MM.1S (cell line): ENCODE measurements around the gene TM9SF2.

Experiments
- DNase-seq: peaks from one replicate; pipeline ENCODE4 v3.0.0-alpha.2; 2015
- H2AFZ ChIP-seq: fragments of 300-600 bp; sonication (generic); 2 replicates; pipeline ENCODE4 v1.6.0; 2016; ENCODE audit warnings: antibody characterized with exemption, low read length
- H3F3A ChIP-seq: fragments of 300-600 bp; sonication (generic); 2 replicates; pipeline ENCODE4 v1.6.1; 2016; ENCODE audit warnings: mild to moderate bottlenecking, antibody characterized with exemption, low read length, moderate library complexity, mixed read lengths; ENCODE audit not compliant: insufficient read depth
- H3K27ac ChIP-seq: fragments of 300-600 bp; sonication (generic); 2 replicates; pipeline ENCODE4 v1.5.1; 2016; ENCODE audit warnings: mild to moderate bottlenecking, low read length
- H3K27me3 ChIP-seq: fragments of 300-600 bp; sonication (generic); replicated peaks from 2 replicates; pipeline ENCODE4 v1.6.0; 2016; ENCODE audit warnings: low read length; ENCODE audit not compliant: insufficient read depth
- H3K36me3 ChIP-seq: fragments of 300-600 bp; sonication (generic); replicated peaks from 2 replicates; pipeline ENCODE4 v1.6.1; 2016; ENCODE audit warnings: mild to moderate bottlenecking, low read length, mixed read lengths; ENCODE audit not compliant: insufficient read depth
- H3K4me1 ChIP-seq: fragments of 300-600 bp; sonication (generic); 2 replicates; pipeline ENCODE4 v1.6.1; 2016; ENCODE audit warnings: low read length, mixed read lengths
- H3K4me2 ChIP-seq: fragments of 300-600 bp; sonication (generic); 2 replicates; pipeline ENCODE4 v1.6.0; 2016; ENCODE audit warnings: low read depth, low read length
- H3K4me3 ChIP-seq: fragments of 300-600 bp; sonication (generic); 2 replicates; pipeline ENCODE4 v1.5.1; 2016; ENCODE audit warnings: low read length, mixed read lengths
- H3K79me2 ChIP-seq: fragments of 300-600 bp; sonication (generic); 2 replicates; pipeline ENCODE4 v1.6.1; 2016; ENCODE audit warnings: mixed run types, low read length, mixed read lengths
- H3K9ac ChIP-seq: fragments of 300-600 bp; sonication (generic); 2 replicates; pipeline ENCODE4 v1.6.1; 2016; ENCODE audit warnings: low read length, mixed read lengths
- H3K9me2 ChIP-seq: fragments of 300-600 bp; sonication (generic); replicated peaks from 2 replicates; pipeline ENCODE4 v1.6.1; 2016; ENCODE audit warnings: mild to moderate bottlenecking, low read length, mixed read lengths; ENCODE audit not compliant: insufficient read depth
- H3K9me3 ChIP-seq: fragments of 300-600 bp; sonication (generic); replicated peaks from 2 replicates; pipeline ENCODE4 v1.6.1; 2016; ENCODE audit warnings: mild to moderate bottlenecking, low read length, mixed read lengths; ENCODE audit not compliant: insufficient read depth
- H4K20me1 ChIP-seq: fragments of 300-600 bp; sonication (generic); 2 replicates; pipeline ENCODE4 v1.6.1; 2016; ENCODE audit warnings: mild to moderate bottlenecking, low read length, moderate library complexity, mixed read lengths; ENCODE audit not compliant: insufficient read depth
- EZH2 ChIP-seq: fragments of 300-600 bp; sonication (generic); optimal IDR thresholded peaks from 2 replicates; pipeline ENCODE3; 2017; ENCODE audit warnings: low read depth, mild to moderate bottlenecking, antibody characterized with exemption, low read length, mixed read lengths
- EZH2phosphoT487 ChIP-seq: fragments of 300-600 bp; sonication (generic); IDR thresholded peaks from 2 replicates; pipeline ENCODE4 v1.6.1; 2018; ENCODE audit warnings: antibody characterized with exemption, low read length
- TF ChIP-seq, protein P1 (sequence below): fragments of 300-600 bp; sonication (generic); IDR thresholded peaks from 2 replicates; pipeline ENCODE4 v1.5.1; 2016; ENCODE audit warnings: antibody characterized with exemption, low read length, mixed read lengths

TM9SF2 gene

DNA sequence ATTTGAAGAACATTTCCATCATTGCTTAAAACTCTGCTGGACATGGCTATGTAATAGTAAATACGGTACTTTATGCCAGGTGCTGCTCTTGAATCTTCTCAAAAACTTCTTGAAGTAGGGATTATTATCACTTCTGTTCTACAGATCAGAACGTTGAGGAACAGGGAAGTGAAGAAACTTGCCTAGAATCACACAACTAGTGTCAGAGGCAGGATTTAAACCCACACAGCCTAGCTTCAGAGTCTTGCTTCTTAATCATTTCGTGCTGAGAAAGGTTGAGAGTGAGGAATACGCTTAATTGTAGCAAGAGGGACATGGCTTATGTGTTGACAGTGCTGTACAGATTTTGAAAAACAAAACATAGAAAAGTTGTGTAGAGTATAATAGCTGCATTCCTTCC lies 13.5 kb downstream of the TM9SF2 start:
- Histone ChIP-seq H4K20me1 (peaks cover 26% of the 10 kb centered on the region), H3K4me2 (no peak overlapping the region), H3K27ac (no peak overlapping the region), H3K9me2 (no peaks in the 10 kb centered on the region), H3K36me3 (peaks cover 3% of the 10 kb centered on the region; the same call in 1 of the 2 replicates), H3K9ac (no peak overlapping the region), H3K9me3 (no peaks in the 10 kb centered on the region), H3K79me2 (peaks cover 81% of the 10 kb centered on the region), H3K27me3 (no peaks in the 10 kb centered on the region), H2AFZ (no peak overlapping the region), H3K4me3 (no peak overlapping the region), H3F3A (no peaks in the 10 kb centered on the region), H3K4me1 (no peaks in the 10 kb centered on the region)
- TF ChIP-seq EZH2: no peak
- TF ChIP-seq, protein P1, sequence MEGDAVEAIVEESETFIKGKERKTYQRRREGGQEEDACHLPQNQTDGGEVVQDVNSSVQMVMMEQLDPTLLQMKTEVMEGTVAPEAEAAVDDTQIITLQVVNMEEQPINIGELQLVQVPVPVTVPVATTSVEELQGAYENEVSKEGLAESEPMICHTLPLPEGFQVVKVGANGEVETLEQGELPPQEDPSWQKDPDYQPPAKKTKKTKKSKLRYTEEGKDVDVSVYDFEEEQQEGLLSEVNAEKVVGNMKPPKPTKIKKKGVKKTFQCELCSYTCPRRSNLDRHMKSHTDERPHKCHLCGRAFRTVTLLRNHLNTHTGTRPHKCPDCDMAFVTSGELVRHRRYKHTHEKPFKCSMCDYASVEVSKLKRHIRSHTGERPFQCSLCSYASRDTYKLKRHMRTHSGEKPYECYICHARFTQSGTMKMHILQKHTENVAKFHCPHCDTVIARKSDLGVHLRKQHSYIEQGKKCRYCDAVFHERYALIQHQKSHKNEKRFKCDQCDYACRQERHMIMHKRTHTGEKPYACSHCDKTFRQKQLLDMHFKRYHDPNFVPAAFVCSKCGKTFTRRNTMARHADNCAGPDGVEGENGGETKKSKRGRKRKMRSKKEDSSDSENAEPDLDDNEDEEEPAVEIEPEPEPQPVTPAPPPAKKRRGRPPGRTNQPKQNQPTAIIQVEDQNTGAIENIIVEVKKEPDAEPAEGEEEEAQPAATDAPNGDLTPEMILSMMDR: no peak
- TF ChIP-seq EZH2phosphoT487: no peak
- DNase-seq: no peak

GRCh38 chr13:99516153-99516929 lies 15.1 kb downstream of the TM9SF2 start:
- Histone ChIP-seq H3K9me3 (no peaks in the 10 kb centered on the region), H3K36me3 (peaks cover 3% of the 10 kb centered on the region; the same call in 1 of the 2 replicates), H2AFZ (no peak overlapping the region), H3K4me1 (no peaks in the 10 kb centered on the region), H4K20me1 (peaks cover 22% of the 10 kb centered on the region), H3K79me2 (peaks cover 66% of the 10 kb centered on the region), H3F3A (no peaks in the 10 kb centered on the region), H3K4me3 (no peak overlapping the region), H3K9me2 (no peaks in the 10 kb centered on the region), H3K9ac (no peak overlapping the region), H3K27ac (no peak overlapping the region), H3K27me3 (no peaks in the 10 kb centered on the region), H3K4me2 (no peak overlapping the region)
- no peak for TF ChIP-seq EZH2phosphoT487
- no peak for TF ChIP-seq EZH2
- TF ChIP-seq, protein P1: no peak
- DNase-seq: no peak

- no peaks in the 10 kb centered on the region for H3F3A ChIP-seq
- peaks cover 54% of the 10 kb centered on the region for H3K79me2 ChIP-seq
- no peak overlapping the region for H2AFZ ChIP-seq
- no peak overlapping the region for H3K27ac ChIP-seq
- DNase-seq: no peak
- peaks cover 3% of the 10 kb centered on the region; the same call in 1 of the 2 replicates for H3K36me3 ChIP-seq
- no peak overlapping the region for H3K4me3 ChIP-seq
- H3K9ac ChIP-seq: no peak overlapping the region
- no peaks in the 10 kb centered on the region for H3K9me2 ChIP-seq
- no peaks in the 10 kb centered on the region for H3K4me1 ChIP-seq
- TF ChIP-seq EZH2: no peak
- TF ChIP-seq, protein P1: no peak
- TF ChIP-seq EZH2phosphoT487: no peak
- no peaks in the 10 kb centered on the region for H3K9me3 ChIP-seq
- peaks cover 19% of the 10 kb centered on the region for H4K20me1 ChIP-seq
- H3K27me3 ChIP-seq: no peaks in the 10 kb centered on the region
- no peak overlapping the region for H3K4me2 ChIP-seq
Observed at GRCh38 chr13:99517577-99517976, 16.3 kb downstream of the TM9SF2 start.
